Measurements from ENCODE around the gene CRTC1. TPM values are rescaled to one million over a fixed set of nuclear protein-coding genes. Genes with fewer than 3 reads are reported as not detected.
A peak's percentile ranks its signal among the peaks of the same experiment; 100 is the strongest.

CRTC1 gene
- total RNA-seq, 1 experiment from 2014 or later: 19.0 TPM

DNA sequence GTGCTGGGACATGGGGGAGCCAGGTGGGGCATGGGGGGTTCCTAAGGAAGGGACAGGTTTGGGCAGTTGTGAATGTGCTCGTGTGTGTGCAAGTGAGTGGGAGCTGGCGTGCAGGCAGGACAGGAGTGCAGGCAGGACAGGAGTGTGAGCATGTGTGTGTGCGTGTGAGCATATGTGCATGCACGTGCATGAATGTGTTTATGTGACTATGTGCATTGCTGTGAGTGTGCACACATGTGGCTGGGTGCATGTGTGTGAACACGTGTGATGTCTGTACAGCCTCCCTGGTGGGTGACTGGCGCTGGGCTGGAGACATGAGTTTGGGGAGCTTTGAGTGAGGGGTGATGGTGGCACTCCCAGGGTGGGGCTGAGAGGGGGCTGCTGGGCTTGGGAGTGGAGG, 33.4 kb downstream of the CRTC1 start:
- H3K9ac ChIP-seq (ENCODE audit: extremely low read depth, insufficient read length, low read length): no peak overlapping the region
- H2AFZ ChIP-seq (ENCODE audit: low read length): no peak overlapping the region
- H3K27ac ChIP-seq (ENCODE audit: insufficient read length, low read depth, low read length): no peak overlapping the region
- H2BK120ac ChIP-seq (ENCODE audit: low read depth, low read length, poor library complexity, severe bottlenecking): no peak overlapping the region
- peak overlapping the region in 1 of 3 experiments; percentile 62; a peak in 3 of 7 replicates for H3K27ac Mint-ChIP-seq
- H3K9me3 Mint-ChIP-seq: no peaks in the 10 kb centered on the region
- no peak overlapping the region for H3K4me3 Mint-ChIP-seq
- H3K79me2 ChIP-seq (ENCODE audit: insufficient read depth, low read length): no peaks in the 10 kb centered on the region
- no peak overlapping the region for H3K56ac ChIP-seq (ENCODE audit: insufficient read length, low read depth, low read length)
- H2BK20ac ChIP-seq (ENCODE audit: low read depth, low read length, poor library complexity, severe bottlenecking): no peak overlapping the region
- H2BK15ac ChIP-seq (ENCODE audit: low read depth, low read length): no peak overlapping the region
- no peaks in the 10 kb centered on the region for H4K20me1 ChIP-seq (ENCODE audit: control insufficient read depth, insufficient read depth, insufficient read length)
- H2BK12ac ChIP-seq (ENCODE audit: insufficient read length, low read depth, low read length): no peak overlapping the region
- no peak overlapping the region for H3K4me2 ChIP-seq (ENCODE audit: insufficient read depth, insufficient read length, low read length)
- H3K4me1 Mint-ChIP-seq: peaks cover 8 to 14% of the 10 kb centered on the region in 2 experiments
- H4K5ac ChIP-seq (ENCODE audit: insufficient read length, low read depth, low read length): no peak overlapping the region
- H2BK5ac ChIP-seq (ENCODE audit: insufficient read length, low read length): no peak overlapping the region
- H3K4me1 ChIP-seq (ENCODE audit: insufficient read depth, low read length): no peaks in the 10 kb centered on the region; the same call in 1 of the 2 replicates
- H3K27me3 Mint-ChIP-seq (ENCODE audit: low read depth): no peaks in the 10 kb centered on the region; the same call in 1 of the 2 replicates
- peaks cover 0 to 3% (median 0%) of the 10 kb centered on the region in 3 experiments; a peak in 1 of 7 replicates for H3K36me3 Mint-ChIP-seq (ENCODE audit: insufficient read depth in 1 of 3, low read depth in 3 of 3)
- no peaks in the 10 kb centered on the region for H3K79me1 ChIP-seq (ENCODE audit: insufficient read depth, low read depth, low read length, poor library complexity, severe bottlenecking)
- no peak overlapping the region for H3K14ac ChIP-seq (ENCODE audit: insufficient read depth, low read length)
- H3T11ph ChIP-seq (ENCODE audit: low read length): no peak overlapping the region
- TF ChIP-seq, protein P1, sequence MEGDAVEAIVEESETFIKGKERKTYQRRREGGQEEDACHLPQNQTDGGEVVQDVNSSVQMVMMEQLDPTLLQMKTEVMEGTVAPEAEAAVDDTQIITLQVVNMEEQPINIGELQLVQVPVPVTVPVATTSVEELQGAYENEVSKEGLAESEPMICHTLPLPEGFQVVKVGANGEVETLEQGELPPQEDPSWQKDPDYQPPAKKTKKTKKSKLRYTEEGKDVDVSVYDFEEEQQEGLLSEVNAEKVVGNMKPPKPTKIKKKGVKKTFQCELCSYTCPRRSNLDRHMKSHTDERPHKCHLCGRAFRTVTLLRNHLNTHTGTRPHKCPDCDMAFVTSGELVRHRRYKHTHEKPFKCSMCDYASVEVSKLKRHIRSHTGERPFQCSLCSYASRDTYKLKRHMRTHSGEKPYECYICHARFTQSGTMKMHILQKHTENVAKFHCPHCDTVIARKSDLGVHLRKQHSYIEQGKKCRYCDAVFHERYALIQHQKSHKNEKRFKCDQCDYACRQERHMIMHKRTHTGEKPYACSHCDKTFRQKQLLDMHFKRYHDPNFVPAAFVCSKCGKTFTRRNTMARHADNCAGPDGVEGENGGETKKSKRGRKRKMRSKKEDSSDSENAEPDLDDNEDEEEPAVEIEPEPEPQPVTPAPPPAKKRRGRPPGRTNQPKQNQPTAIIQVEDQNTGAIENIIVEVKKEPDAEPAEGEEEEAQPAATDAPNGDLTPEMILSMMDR (conservative IDR thresholded peaks at IDR 0.05): no peak
- no peaks in the 10 kb centered on the region for H3K23me2 ChIP-seq (ENCODE audit: insufficient read length, low read depth, low read length, poor library complexity, severe bottlenecking)
- no peak overlapping the region for H2AK5ac ChIP-seq (ENCODE audit: insufficient read length, low read length)
- WGBS (ENCODE audit: extremely low coverage, insufficient read length, low lambda C conversion rate): no CpG with 5 or more reads among the region's 6 CpGs
- H4K8ac ChIP-seq (replicated peaks; ENCODE audit: insufficient read length, low read depth, low read length): no peak overlapping the region
- no peak overlapping the region for H3K18ac ChIP-seq (ENCODE audit: insufficient read length, low read depth, low read length)
- no peaks in the 10 kb centered on the region for H3K27me3 ChIP-seq (ENCODE audit: insufficient read depth, low read length)
- H4K91ac ChIP-seq (ENCODE audit: insufficient read length, low read depth, low read length): no peak overlapping the region
- no peaks in the 10 kb centered on the region for H3K9me3 ChIP-seq (ENCODE audit: control insufficient read depth, low read depth, low read length)
- no peak for DNase-seq
- no peak overlapping the region for H3K23ac ChIP-seq (ENCODE audit: insufficient read length, low read depth, low read length)
- no peak overlapping the region for H3K4ac ChIP-seq (ENCODE audit: low read depth, low read length)

All from H9 (cell line).